PC-9 (cell line): ENCODE data around the gene KITLG.

Experiments used
- CTCF ChIP-seq: fragments of 200-600 bp; sonication (generic); conservative IDR thresholded peaks from 2 replicates; pipeline ENCODE4 v1.6.1; 2017; ENCODE audit warnings: mixed run types, antibody characterized with exemption, mild to moderate bottlenecking, moderate library complexity
- EZH2 ChIP-seq: fragments of 200-600 bp; sonication (generic); IDR thresholded peaks from 2 replicates; pipeline ENCODE4 v1.8.0; 2017; ENCODE audit warnings: antibody characterized with exemption, low read depth

- TF ChIP-seq EZH2 (no peak), CTCF (no peak)
Observed at GRCh38 chr12:88617352-88617751, 37.1 kb upstream of the KITLG start.
